Muscle layer of colon (tissue), 2 donors: ENCODE measurements around the gene NHS.

ENCODE experiments used
- H3K27ac ChIP-seq: one replicate; pipeline ENCODE4 v1.7.0; 2013; ENCODE audit warnings: low read depth, mild to moderate bottlenecking, low read length, moderate library complexity
- H3K27me3 ChIP-seq, 2 donors: one replicate each; pipeline ENCODE4 v1.7.0; 2013; ENCODE audit warnings: low read length in 2 of 2, mild to moderate bottlenecking in 2 of 2; ENCODE audit not compliant: insufficient read depth in 2 of 2, control insufficient read depth in 1 of 2
- H3K36me3 ChIP-seq: one replicate; pipeline ENCODE4 v1.7.0; 2013; ENCODE audit warnings: mild to moderate bottlenecking, low read length; ENCODE audit not compliant: insufficient read depth
- H3K4me1 ChIP-seq: one replicate; pipeline ENCODE4 v1.7.0; 2013; ENCODE audit warnings: mild to moderate bottlenecking, low read length; ENCODE audit not compliant: insufficient read depth
- H3K4me3 ChIP-seq, 2 donors: one replicate each; pipeline ENCODE4 v1.7.0; 2013; ENCODE audit warnings: low read length in 2 of 2, low read depth in 1 of 2, mild to moderate bottlenecking in 1 of 2, moderate library complexity in 1 of 2
- H3K9ac ChIP-seq: one replicate; pipeline ENCODE4 v1.7.0; 2013; ENCODE audit warnings: low read length
- H3K9me3 ChIP-seq: one replicate; pipeline ENCODE4 v1.7.0; 2013; ENCODE audit warnings: mild to moderate bottlenecking, low read length
- donor health status: abdominal sarcoma.
- donor health status: Adenocarcinoma of cecum.

NHS gene

DNA sequence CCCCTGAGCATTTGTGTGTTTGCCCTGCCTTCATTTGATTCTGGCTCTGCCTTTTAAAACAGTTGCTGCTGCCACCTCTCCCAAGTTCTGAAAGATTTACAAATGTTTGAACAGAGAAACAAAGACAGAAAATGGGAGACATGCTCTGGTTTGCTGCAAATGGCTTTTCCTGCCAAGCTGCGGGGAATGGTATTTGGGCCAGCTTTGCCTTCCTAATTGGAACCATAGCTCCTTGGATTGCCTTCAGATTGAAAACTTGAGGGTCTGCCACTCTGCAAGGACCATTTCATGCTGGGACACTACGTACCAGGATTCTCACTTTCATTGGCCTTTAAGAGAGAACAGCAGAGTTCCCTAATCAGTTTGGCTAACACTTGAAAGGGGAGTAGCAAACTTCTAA lies 74.9 kb downstream of the NHS start:
- Histone ChIP-seq H3K4me1 (peaks cover 7% of the 10 kb centered on the region), H3K27ac (no peak overlapping the region)

DNA sequence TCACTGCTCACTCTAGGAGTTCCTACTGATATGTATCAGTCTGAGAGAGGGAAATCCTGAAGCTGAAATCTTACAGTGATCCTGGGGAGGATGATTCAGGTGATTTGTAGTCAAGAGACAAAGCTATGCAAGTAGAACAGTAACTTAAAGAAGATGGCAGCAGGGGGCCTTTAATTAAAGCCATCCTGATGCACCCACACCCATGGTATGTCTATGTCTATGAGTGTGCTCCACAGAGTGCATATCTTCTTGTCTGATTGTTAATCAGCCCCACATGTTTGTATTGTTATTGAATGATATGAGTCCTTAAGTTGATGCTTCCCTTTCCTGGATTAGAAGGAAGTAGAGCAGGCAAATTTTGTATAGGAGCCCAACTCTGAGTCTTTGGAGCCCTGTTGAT lies 78.8 kb downstream of the NHS start:
- no peak overlapping the region for H3K27ac ChIP-seq
- H3K27me3 ChIP-seq, result no peaks in the 10 kb centered on the region
- H3K36me3 ChIP-seq, result no peaks in the 10 kb centered on the region
- H3K4me1 ChIP-seq, result peaks cover 7% of the 10 kb centered on the region
- H3K9ac ChIP-seq, result no peak overlapping the region
- H3K4me3 ChIP-seq, result no peak overlapping the region
- H3K9me3 ChIP-seq, result no peaks in the 10 kb centered on the region

More for the DNA sequence above, 74.9 kb downstream of the NHS start:
- Histone ChIP-seq H3K4me3 (no peak overlapping the region), H3K9me3 (no peaks in the 10 kb centered on the region), H3K36me3 (no peaks in the 10 kb centered on the region), H3K9ac (no peak overlapping the region), H3K27me3 (no peaks in the 10 kb centered on the region)

DNA sequence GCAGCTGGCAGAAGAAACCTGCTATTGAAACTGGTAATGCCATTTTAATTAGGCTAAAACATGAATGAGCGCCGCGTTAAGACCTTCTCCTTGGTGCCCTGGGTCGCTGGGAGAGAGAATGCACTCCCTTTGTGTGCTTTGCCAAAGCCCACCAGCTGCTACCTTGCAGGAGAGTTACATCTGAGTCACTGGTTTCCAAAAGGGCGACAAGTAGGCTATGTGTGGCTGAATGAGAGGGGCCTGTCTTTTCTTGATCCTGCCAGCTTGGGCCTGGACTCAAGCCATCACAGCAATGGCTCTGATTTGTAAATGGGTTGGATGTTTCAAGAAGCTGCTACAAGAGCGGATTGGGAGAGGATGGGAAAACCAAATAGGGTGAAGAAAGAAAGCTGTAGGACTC lies 81.5 kb downstream of the NHS start:
- H3K27me3 ChIP-seq, result no peaks in the 10 kb centered on the region
- H3K9ac ChIP-seq, result no peak overlapping the region
- no peaks in the 10 kb centered on the region for H3K36me3 ChIP-seq
- H3K4me3 ChIP-seq, result no peak overlapping the region
- H3K27ac ChIP-seq, result no peak overlapping the region
- peaks cover 7% of the 10 kb centered on the region for H3K4me1 ChIP-seq
- no peaks in the 10 kb centered on the region for H3K9me3 ChIP-seq

DNA sequence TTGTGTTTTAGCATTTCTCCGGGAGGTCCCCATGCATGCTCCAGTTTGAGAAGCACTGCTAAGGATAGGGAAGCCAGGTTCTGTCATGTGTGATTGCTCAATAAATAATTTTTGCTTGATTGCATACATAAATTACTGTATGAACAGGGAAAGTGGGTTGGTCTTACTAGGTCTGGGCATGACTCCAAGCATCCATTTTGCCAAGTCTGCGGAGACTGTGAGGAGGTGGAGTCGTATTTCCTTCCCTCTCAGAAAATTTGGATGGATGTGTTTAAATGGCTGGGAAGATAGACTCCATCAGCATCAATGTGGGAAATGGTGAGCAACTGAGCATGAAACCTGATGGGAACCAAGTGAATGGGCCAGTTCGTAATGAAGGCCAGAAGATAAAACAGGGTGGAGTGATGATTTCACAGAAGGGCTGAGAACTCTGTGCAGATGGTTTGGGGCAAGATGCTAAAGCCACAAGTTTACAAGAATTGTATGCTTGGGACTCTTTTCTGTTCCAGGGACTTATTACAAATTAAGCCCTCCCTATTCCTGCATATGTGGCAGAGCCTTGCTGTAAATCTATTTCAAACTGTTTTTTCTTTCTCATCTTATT lies 84.1 kb downstream of the NHS start:
- peaks cover 7% of the 10 kb centered on the region for H3K4me1 ChIP-seq
- H3K9me3 ChIP-seq, result no peaks in the 10 kb centered on the region
- H3K27ac ChIP-seq, result no peak overlapping the region
- H3K9ac ChIP-seq, result no peak overlapping the region
- no peak overlapping the region for H3K4me3 ChIP-seq
- H3K27me3 ChIP-seq, result no peaks in the 10 kb centered on the region
- H3K36me3 ChIP-seq, result no peaks in the 10 kb centered on the region

DNA sequence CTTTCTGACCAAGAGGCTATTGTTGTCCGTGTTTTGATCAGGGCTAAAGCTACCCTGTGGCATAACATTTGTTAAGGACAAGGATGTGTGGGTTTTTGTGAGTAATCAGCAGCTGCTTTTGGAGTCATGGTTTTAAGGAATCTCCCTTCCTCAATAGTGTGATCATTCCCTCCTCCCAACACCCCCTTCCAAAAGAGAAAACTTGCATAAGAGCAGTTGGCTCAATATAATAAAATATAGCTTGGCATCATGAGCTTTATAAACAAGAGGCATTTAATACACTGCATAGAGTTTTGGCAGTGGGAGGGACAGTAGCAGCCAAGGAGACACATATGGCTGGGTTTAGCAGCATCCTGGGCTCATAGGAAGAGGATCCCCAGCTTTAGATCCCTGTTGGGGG lies 84.7 kb downstream of the NHS start:
- H3K9ac ChIP-seq, result no peak overlapping the region
- H3K4me3 ChIP-seq, result no peak overlapping the region
- H3K9me3 ChIP-seq, result no peaks in the 10 kb centered on the region
- H3K4me1 ChIP-seq, result peaks cover 7% of the 10 kb centered on the region
- no peak overlapping the region for H3K27ac ChIP-seq
- no peaks in the 10 kb centered on the region for H3K36me3 ChIP-seq
- no peaks in the 10 kb centered on the region for H3K27me3 ChIP-seq

DNA sequence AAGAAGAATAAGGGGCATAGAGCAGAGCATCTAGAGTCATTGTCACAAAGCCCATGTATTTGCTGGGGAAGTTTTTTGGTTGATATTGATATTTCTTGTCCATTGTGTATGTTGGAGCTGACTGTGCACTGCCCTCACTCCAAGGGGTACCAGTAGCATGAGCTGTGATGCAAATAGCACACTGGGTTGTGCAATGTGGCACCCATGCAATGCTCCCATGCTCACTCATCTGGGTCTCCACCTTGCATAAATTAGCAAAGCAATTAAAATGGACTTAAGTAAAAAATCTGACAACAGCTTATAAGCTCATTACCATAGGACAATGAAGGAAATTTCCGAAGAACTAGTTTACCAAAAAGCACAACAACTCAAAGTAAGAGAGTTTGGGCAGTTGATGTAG lies 87.9 kb downstream of the NHS start:
- peaks cover 7% of the 10 kb centered on the region for H3K4me1 ChIP-seq
- H3K27me3 ChIP-seq, result no peaks in the 10 kb centered on the region
- no peaks in the 10 kb centered on the region for H3K36me3 ChIP-seq
- H3K4me3 ChIP-seq, result no peak overlapping the region
- no peaks in the 10 kb centered on the region for H3K9me3 ChIP-seq
- no peak overlapping the region for H3K9ac ChIP-seq
- H3K27ac ChIP-seq, result no peak overlapping the region

DNA sequence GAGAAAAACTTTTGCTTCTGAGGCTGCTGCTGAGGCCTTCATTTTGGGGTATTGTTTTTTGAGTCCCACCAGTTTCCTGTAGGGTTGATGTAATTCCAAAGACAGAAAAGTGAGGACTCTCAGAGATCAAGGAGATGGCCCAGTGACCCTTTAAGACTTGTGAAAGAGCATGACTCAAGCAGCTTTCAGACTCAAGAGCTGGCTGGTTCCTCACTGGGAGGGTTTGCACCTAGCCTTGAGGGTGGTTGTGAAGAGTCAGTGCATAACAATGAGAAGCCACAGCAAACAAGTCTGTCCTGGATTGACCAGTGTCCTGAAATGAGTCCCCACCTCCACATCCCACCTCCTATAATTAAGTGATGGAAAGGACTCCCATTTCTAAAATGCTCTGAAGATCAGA lies 89.2 kb downstream of the NHS start:
- H3K9me3 ChIP-seq, result no peaks in the 10 kb centered on the region
- no peak overlapping the region for H3K9ac ChIP-seq
- H3K36me3 ChIP-seq, result no peaks in the 10 kb centered on the region
- H3K4me1 ChIP-seq, result peaks cover 4% of the 10 kb centered on the region
- no peak overlapping the region for H3K27ac ChIP-seq
- H3K4me3 ChIP-seq, result no peak overlapping the region
- H3K27me3 ChIP-seq, result no peaks in the 10 kb centered on the region

DNA sequence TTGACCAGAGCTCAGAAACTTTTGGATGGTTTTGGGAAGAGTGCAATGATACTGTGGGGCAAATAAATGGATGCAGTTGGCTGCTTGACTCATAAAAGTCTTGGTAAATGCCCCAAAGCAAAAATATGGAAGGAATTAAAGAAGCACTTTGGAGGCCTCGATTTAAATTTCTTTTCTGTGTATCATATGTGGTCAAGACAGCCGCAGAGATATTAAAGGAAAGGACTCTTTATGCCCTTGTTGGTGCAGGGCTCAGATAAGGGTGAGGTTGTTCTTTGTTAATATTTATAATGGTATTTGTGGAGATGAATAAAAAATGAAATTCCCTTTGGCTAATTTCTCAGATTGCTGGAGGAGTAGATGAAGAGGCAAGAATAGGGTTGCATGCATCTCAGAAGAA lies 90.2 kb downstream of the NHS start:
- Histone ChIP-seq H3K27me3 (no peaks in the 10 kb centered on the region), H3K9ac (no peak overlapping the region), H3K36me3 (no peaks in the 10 kb centered on the region), H3K27ac (no peak overlapping the region), H3K9me3 (no peaks in the 10 kb centered on the region), H3K4me3 (no peak overlapping the region), H3K4me1 (no peaks in the 10 kb centered on the region)

DNA sequence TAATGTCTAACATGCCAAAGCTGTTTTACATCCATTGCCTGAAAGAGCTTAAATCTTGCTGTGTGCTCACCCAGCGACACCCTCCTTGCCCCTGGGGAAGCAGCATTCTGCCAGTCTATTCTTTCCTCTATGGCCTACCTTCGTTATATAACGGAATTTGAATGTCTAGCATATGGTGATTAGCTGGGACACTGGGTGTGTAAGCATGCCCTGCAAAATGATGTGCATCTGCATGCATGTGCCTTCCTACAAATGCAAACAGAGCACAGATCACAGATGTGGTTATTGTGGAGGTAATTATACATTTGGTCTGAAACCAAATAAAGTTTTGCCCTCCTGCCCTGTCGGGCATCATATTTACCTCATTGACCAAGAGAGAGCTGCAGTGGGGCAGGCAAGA lies 90.8 kb downstream of the NHS start:
- Histone ChIP-seq H3K9ac (no peak overlapping the region), H3K27ac (no peak overlapping the region), H3K4me3 (no peak overlapping the region), H3K9me3 (no peaks in the 10 kb centered on the region), H3K27me3 (no peaks in the 10 kb centered on the region), H3K4me1 (no peaks in the 10 kb centered on the region), H3K36me3 (no peaks in the 10 kb centered on the region)

DNA sequence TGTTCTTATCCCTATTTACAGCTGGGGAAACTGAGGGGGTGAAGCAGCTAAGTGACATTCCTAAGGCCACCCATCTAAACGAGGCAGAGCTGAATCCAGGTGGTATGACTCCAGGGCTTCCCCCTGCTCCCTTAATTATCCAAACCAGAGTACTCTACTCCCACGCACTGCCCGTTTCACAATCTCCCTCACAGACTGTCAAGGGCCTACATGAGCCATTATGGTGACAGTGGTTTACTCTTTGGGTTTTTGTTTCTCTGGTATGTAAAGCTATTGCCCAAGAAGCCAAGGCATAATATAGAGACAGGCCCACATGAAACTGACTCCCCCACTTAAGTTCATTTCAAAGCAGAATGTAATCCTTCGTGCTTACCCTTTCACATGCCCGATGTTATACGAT lies 95.1 kb downstream of the NHS start:
- no peaks in the 10 kb centered on the region for H3K9me3 ChIP-seq
- H3K36me3 ChIP-seq, result no peaks in the 10 kb centered on the region
- H3K27ac ChIP-seq, result no peak overlapping the region

DNA sequence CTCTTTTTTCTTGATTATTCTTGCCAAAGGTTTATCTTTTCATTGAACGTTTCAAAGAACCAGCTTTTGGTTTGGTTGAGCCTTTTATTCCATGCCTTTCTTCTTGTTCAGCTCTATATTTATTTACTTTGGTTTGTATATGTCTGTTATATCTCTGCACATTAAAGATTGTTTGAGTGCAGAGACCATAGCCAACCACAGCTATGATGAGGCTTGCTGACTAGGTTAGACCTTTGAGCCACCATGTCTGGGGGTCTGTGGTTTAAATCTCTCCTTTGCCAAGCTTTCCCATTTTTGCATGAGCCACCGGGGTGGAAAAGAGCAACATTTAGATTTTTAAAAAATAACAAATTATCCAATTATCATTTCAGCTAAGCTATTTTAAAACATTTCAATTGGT lies 96.1 kb downstream of the NHS start:
- Histone ChIP-seq H3K27ac (no peak overlapping the region), H3K9me3 (no peaks in the 10 kb centered on the region), H3K4me3 (no peak overlapping the region), H3K27me3 (peaks cover 0 to 4% of the 10 kb centered on the region in 2 donors), H3K9ac (no peak overlapping the region), H3K4me1 (peaks cover 13% of the 10 kb centered on the region), H3K36me3 (no peaks in the 10 kb centered on the region)

More for the DNA sequence above, 95.1 kb downstream of the NHS start:
- no peak overlapping the region for H3K4me3 ChIP-seq
- peaks cover 6% of the 10 kb centered on the region for H3K4me1 ChIP-seq
- no peak overlapping the region for H3K9ac ChIP-seq
- H3K27me3 ChIP-seq, result peaks cover 0 to 4% of the 10 kb centered on the region in 2 donors

DNA sequence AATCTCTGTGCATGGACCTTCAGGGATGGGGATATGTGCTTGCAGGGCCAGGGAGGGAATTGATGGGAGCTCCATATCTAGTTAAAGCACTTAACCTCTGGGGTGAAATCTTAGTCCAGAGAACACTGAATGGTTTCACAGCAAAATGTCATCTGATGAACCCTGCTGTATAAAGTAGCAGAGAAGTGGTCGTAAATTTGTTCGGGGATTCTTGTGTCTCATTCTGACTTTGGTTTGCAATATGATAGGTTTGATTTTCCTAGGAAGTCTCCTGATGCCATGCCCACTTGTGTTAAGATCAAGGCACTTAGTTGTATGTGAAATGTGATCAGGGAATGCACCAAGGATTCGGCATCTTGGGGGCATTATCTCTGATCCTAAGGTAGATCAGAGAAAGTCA lies 96.9 kb downstream of the NHS start:
- Histone ChIP-seq H3K36me3 (no peaks in the 10 kb centered on the region), H3K4me1 (peaks cover 13% of the 10 kb centered on the region), H3K4me3 (no peak overlapping the region), H3K27ac (no peak overlapping the region), H3K9ac (no peak overlapping the region), H3K9me3 (no peaks in the 10 kb centered on the region), H3K27me3 (peaks cover 0 to 4% of the 10 kb centered on the region in 2 donors)
